Central memory CD8-positive, alpha-beta T cell (primary cell): ENCODE data around the gene BANK1.

Experiments used
- ATAC-seq: fragments of 150-1000 bp; cut with Tn5 transposase; replicated peaks from 2 replicates; pipeline ENCODE4 v1.10.0; 2022; ENCODE audit warnings: mild to moderate bottlenecking, moderate FRiP score, moderate number of reproducible peaks; ENCODE audit not compliant: poor library complexity, severe bottlenecking; ENCODE audit errors: extremely low read depth
- DNase-seq, 2 donors: peaks; one replicate each; pipeline ENCODE4 v3.0.0; 2021; ENCODE audit warnings: low spot score in 2 of 2
- H3K27ac Mint-ChIP-seq: one replicate; pipeline ENCODE4 v1.8.0; 2022; ENCODE audit warnings: low read depth, mild to moderate bottlenecking, moderate library complexity, mixed read lengths
- H3K27me3 Mint-ChIP-seq: one replicate; pipeline ENCODE4 v1.8.0; 2022; ENCODE audit warnings: mixed read lengths
- H3K36me3 Mint-ChIP-seq: one replicate; pipeline ENCODE4 v1.8.0; 2022; ENCODE audit warnings: mild to moderate bottlenecking, moderate library complexity, mixed read lengths; ENCODE audit not compliant: insufficient read depth
- H3K4me1 Mint-ChIP-seq: one replicate; pipeline ENCODE4 v1.8.0; 2022; ENCODE audit warnings: mixed read lengths
- H3K4me3 Mint-ChIP-seq: one replicate; pipeline ENCODE4 v1.8.0; 2022; ENCODE audit warnings: mild to moderate bottlenecking, moderate library complexity, mixed read lengths
- H3K9me3 Mint-ChIP-seq: one replicate; pipeline ENCODE4 v1.8.0; 2022; ENCODE audit warnings: mixed read lengths

Gene BANK1

DNA sequence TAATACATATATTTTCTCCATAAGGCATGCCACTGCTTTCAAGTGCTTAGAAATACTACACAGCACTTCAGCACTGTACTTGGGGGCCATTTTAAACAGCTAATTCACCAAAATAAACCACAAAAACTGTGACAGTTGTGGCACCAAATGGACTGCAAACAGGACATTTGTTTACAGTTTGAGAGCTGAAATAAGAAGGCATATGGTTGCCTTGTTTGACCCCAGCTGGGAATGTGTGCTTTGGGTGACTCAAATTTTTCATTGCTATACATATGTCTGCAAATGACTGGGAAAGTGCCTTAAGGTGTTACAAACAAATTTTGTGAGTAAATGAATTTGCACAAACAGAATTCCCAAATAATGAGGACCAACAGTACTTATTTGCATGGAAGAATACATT is 124.2 kb downstream of the BANK1 start:
- Mint-ChIP-seq H3K4me3 (no peak overlapping the region), H3K9me3 (peaks cover 6% of the 10 kb centered on the region), H3K27ac (no peak overlapping the region), H3K4me1 (no peaks in the 10 kb centered on the region), H3K27me3 (no peaks in the 10 kb centered on the region), H3K36me3 (no peaks in the 10 kb centered on the region)
- DNase-seq: no peak
- no peak for ATAC-seq

DNA sequence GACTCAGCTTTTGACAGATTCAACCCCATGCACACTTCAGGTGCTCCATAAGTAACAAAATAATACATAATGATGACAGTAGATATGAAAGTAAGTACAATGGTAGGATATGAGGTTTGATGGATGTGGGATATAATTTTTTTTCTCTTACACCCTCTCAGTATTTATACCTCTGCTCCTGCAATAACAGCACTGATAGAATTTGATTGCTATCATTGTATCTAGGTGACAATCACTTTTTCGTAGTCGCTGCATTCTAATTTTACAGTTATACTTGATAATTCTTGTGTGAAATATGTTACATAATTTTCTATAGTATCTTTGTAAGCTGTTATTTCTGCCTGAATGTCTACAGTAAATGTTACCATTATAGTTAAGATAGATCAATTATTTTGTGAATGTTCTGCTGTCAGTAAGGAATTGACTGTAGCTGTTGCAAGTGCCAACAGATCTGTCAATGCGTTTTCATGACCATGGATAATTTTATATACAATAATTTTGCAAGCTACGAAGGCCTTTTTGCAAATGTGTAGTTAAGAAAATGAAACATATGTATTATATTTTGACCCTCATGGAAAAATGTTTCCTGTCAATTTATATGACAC is 128.9 kb downstream of the BANK1 start:
- Mint-ChIP-seq H3K9me3 (no peaks in the 10 kb centered on the region), H3K36me3 (peaks cover 2% of the 10 kb centered on the region), H3K27ac (no peak overlapping the region), H3K4me3 (no peak overlapping the region), H3K27me3 (no peaks in the 10 kb centered on the region), H3K4me1 (no peaks in the 10 kb centered on the region)
- no peak for ATAC-seq
- DNase-seq: no peak

DNA sequence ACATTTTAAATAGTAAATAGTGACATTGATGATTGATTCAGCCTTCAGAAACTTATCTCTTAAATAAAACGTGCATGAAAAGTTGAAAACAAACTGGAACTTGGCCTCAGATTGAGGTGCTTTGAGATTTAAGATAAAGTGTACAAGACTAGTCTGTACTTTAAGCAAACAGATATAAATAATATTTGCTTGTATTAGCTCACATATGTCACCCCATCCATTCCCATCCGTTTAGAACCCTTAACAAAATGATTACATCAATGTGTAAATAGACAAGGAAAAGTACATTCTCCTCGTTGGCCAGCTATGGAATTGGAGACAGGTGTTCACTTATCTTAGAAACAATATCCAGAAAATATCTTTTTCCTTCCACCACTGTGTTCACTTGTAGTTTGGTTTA is 130.8 kb downstream of the BANK1 start:
- peaks cover 2% of the 10 kb centered on the region for H3K36me3 Mint-ChIP-seq

DNA sequence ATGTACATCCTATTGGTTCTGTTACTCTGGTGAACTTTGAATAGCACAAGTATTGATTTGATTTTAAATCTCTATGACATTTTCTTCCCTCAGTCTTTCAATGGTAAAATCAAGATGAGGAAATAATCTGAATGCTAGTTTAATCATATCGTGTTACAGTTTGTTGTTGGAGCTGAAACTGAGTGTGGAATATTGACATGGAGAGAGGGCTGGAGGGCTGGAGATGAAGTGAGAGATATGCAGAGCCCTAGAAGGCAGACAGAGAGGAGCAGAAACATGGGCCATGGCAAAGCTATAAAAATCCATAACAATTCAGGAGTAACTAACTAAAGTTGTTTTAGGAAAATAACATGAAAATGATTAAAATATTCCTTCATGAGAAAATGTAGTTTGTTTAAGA is 141.1 kb downstream of the BANK1 start:
- Mint-ChIP-seq H3K36me3 (no peaks in the 10 kb centered on the region), H3K4me1 (no peaks in the 10 kb centered on the region), H3K27me3 (peaks cover 8% of the 10 kb centered on the region), H3K9me3 (no peaks in the 10 kb centered on the region), H3K4me3 (no peak overlapping the region), H3K27ac (no peak overlapping the region)
- ATAC-seq (no peak), DNase-seq (no peak)

More for the DNA sequence above, 130.8 kb downstream of the BANK1 start:
- ATAC-seq (no peak), DNase-seq (no peak)
- no peaks in the 10 kb centered on the region for H3K9me3 Mint-ChIP-seq
- H3K4me1 Mint-ChIP-seq: no peaks in the 10 kb centered on the region
- no peaks in the 10 kb centered on the region for H3K27me3 Mint-ChIP-seq
- H3K4me3 Mint-ChIP-seq: no peak overlapping the region
- no peak overlapping the region for H3K27ac Mint-ChIP-seq

DNA sequence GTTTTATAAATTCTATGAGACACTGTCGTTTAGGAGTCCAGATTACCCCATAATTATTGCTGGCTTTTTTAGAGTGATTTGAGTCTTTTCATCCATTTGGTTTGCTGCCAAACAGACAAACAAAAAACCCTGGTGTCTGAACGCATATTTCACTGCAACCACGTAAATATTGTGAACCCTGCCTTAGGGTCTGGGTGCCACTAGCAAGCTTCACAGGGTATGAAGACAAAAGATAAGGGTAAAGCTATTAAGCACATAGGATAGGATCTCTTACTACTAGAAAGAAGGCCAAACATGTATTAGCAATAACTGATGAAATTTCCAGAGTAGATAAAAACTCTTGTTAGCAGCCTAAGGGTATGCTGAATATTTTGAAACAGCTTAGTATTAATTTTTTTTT is 143.3 kb downstream of the BANK1 start:
- no peaks in the 10 kb centered on the region for H3K4me1 Mint-ChIP-seq
- H3K36me3 Mint-ChIP-seq: no peaks in the 10 kb centered on the region
- DNase-seq (no peak), ATAC-seq (no peak)
- no peaks in the 10 kb centered on the region for H3K27me3 Mint-ChIP-seq
- H3K9me3 Mint-ChIP-seq: no peaks in the 10 kb centered on the region
- no peak overlapping the region for H3K4me3 Mint-ChIP-seq
- no peak overlapping the region for H3K27ac Mint-ChIP-seq

DNA sequence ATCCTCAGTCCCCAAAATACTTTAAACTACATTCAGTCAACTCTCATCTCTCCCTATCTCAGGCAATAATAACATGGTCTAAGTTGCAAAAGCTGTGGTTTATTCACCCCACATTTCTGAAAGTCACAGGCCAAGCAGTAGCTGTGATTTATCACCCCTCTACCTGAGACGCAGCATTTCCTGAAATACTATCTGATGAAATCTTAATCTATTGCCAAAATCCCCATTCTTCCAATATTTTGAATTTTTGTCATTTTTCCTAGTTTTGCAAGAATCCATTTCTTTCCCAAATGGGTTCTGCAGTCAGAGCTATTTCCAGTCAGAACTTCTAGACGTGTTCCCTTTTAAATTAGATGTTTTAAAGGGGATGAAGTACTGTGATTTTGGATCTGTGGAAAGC is 148.3 kb downstream of the BANK1 start:
- Mint-ChIP-seq H3K27me3 (no peaks in the 10 kb centered on the region), H3K9me3 (peaks cover 8% of the 10 kb centered on the region), H3K4me1 (no peaks in the 10 kb centered on the region), H3K27ac (no peak overlapping the region), H3K36me3 (peaks cover 6% of the 10 kb centered on the region), H3K4me3 (no peak overlapping the region)
- ATAC-seq (no peak), DNase-seq (no peak)

DNA sequence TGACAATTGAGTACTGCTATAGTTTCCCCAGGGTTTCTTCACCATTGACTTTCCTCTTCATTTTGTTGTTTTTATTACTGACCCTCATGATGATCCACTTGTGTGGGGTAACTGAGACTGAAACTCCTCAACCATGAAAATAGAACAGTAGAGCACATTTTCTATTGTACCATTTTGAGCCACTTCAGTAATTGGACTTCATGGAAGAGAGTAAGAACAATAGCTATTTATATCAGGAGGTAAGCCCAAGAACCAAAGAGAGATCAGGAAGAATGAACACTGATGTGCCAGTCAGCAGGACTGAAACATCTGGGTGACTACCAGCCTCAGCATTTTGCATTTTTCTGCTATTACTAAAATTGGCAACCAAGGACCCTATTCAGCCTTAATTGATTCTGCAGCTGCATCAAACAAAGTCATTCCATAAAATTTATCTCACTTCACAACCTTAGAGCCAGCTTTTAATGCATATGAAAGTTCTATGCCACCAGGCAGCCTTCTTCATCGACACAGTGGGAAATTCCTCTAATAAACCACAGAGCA is 151.4 kb downstream of the BANK1 start:
- no peak for ATAC-seq
- Mint-ChIP-seq H3K9me3 (peaks cover 8% of the 10 kb centered on the region), H3K27me3 (no peaks in the 10 kb centered on the region), H3K4me3 (no peak overlapping the region), H3K36me3 (peaks cover 6% of the 10 kb centered on the region), H3K27ac (no peak overlapping the region), H3K4me1 (no peaks in the 10 kb centered on the region)
- no peak for DNase-seq

DNA sequence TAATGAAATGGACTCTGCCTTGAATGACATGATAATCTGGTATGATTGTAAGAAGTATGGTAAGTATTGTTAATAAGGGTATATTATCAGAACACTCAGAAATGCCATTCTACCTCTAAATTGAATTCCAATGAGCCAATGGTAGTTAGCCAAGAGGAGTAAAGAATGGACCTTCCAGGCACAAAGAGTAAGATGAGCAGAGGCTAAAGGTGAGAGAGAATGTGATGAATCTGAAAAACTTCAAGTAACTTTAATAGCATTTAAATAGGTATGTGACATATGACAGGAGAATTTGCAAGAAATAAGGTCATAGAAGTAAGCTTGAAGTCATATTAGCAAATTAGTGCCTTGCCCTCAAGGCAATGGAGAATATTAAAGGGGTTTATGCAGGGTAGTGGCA is 152.4 kb downstream of the BANK1 start:
- ATAC-seq (no peak), DNase-seq (no peak)
- Mint-ChIP-seq H3K27me3 (no peaks in the 10 kb centered on the region), H3K36me3 (peaks cover 6% of the 10 kb centered on the region), H3K4me3 (no peak overlapping the region), H3K9me3 (peaks cover 8% of the 10 kb centered on the region), H3K4me1 (no peaks in the 10 kb centered on the region), H3K27ac (no peak overlapping the region)

DNA sequence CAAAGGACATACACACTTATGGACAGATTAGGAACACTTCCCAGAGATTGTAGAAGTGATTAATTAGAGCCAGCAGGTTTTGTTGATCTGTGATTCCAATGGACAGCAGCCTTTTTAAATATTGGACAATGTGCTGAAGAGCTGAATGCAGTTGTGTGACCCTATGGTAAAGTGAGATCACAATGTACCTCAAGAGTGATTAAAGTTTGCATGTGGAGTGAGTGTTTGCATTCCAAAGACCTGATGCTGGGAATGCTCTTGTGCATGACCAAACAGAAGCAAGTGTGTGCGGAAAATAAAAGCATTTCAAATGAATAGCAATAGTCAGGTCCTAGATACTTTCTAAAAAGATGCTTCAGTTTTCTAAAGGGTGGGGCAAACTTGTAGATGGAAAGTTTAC is 154.1 kb downstream of the BANK1 start:
- DNase-seq: no peak
- peaks cover 6% of the 10 kb centered on the region for H3K36me3 Mint-ChIP-seq
- peaks cover 8% of the 10 kb centered on the region for H3K9me3 Mint-ChIP-seq
- no peak overlapping the region for H3K27ac Mint-ChIP-seq
- no peak for ATAC-seq
- H3K4me1 Mint-ChIP-seq: no peaks in the 10 kb centered on the region
- H3K27me3 Mint-ChIP-seq: no peaks in the 10 kb centered on the region
- no peak overlapping the region for H3K4me3 Mint-ChIP-seq

DNA sequence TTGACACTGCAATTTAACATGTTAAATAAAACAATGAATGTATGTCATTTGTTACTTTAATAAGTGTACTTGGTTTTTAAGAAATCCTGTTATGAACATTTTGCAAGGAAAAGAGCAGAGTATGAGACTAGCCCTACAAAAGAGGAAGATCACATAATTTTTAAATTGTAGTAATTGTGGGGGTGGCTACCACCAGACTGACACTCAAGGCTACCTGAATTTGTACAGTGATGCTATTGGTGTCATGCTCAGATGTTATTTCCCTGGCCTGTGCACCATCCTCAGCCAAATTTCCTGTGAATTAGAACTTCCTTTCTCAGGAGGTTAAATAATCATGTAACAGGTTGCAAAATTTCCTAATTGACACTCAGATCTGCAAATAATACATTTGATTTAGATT is 157.5 kb downstream of the BANK1 start:
- H3K4me3 Mint-ChIP-seq: no peak overlapping the region
- H3K27ac Mint-ChIP-seq: no peak overlapping the region
- no peaks in the 10 kb centered on the region for H3K4me1 Mint-ChIP-seq
- H3K36me3 Mint-ChIP-seq: peaks cover 3% of the 10 kb centered on the region
- DNase-seq (no peak), ATAC-seq (no peak)
- H3K27me3 Mint-ChIP-seq: no peaks in the 10 kb centered on the region
- H3K9me3 Mint-ChIP-seq: peaks cover 3% of the 10 kb centered on the region

DNA sequence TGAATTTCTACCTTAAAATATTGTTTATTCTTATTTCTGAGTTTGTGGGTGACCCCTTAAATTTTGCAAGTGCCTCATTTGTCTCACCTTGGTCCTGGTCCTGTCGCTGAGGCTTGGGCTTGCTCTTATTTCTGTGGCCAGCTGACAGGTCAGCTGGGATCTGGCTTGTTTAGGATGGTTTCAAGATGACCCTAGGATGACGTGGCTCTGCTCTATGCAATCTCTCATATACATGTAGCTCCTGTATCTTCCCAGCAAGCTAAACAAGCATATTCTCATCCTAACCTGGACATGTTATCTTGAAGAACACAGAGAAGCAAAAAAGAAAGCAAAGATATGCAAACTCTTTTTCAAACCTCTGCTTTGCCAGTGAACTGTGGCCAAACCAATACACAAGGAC is 158.4 kb downstream of the BANK1 start:
- Mint-ChIP-seq H3K4me3 (no peak overlapping the region), H3K9me3 (no peaks in the 10 kb centered on the region), H3K4me1 (no peaks in the 10 kb centered on the region), H3K36me3 (no peaks in the 10 kb centered on the region), H3K27ac (no peak overlapping the region), H3K27me3 (no peaks in the 10 kb centered on the region)
- no peak for DNase-seq
- ATAC-seq: no peak

DNA sequence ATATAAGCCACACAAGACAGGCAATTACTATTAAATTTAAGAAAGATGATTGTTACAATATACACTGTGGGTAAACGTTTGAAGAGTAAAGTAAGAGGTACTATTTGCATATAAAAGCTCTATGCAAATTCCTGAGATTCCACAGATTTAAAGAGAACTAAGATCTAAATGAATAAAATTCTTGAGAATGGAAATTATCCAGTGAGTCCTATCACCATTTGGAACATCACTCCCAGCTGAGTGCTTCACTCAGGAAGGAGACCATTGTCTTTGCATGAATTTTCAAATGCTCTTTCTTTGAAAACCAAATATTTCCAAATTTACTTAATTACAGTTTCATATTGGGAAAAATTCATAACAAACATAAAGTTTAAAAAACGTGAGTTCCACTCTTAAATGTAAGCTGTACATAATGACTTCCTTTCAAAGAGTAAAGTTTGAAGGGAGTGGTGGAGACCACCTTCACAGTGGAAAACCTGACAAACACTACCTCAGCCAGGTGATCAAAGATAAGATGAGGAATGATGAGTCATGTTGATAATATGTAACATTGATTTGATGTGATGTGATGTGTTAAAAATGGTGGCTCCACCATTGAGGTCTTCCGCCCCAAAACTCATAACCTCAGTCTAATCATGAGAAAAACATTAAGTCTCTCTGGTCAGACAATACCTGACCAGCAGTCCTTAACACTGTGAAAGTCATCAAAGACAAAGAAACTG is 159.9 kb downstream of the BANK1 start:
- ATAC-seq: no peak
- Mint-ChIP-seq H3K4me3 (no peak overlapping the region), H3K36me3 (no peaks in the 10 kb centered on the region), H3K27me3 (no peaks in the 10 kb centered on the region), H3K27ac (no peak overlapping the region), H3K9me3 (no peaks in the 10 kb centered on the region), H3K4me1 (no peaks in the 10 kb centered on the region)
- no peak for DNase-seq

DNA sequence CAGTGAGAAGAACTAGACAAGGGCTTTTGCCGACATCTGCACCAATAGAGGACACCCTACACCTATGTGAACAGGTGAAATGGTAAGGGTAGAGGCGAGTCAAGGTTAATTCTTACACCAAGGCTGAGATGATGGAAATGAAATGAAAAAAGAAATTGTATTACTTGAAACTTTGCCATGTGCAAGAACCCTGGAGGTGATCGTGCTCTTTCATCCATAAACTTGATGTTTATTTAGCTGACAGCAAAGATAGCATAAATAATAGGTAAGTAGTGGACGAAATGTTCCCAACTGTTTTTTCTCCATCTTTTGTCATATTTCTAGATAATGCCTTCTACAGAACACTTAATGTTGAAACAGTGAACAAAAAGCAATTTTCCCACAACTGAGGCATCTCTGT is 162.5 kb downstream of the BANK1 start:
- H3K9me3 Mint-ChIP-seq: no peaks in the 10 kb centered on the region
- no peaks in the 10 kb centered on the region for H3K27me3 Mint-ChIP-seq
- H3K4me1 Mint-ChIP-seq: no peaks in the 10 kb centered on the region
- peaks cover 2% of the 10 kb centered on the region for H3K36me3 Mint-ChIP-seq
- no peak overlapping the region for H3K4me3 Mint-ChIP-seq
- DNase-seq (no peak), ATAC-seq (no peak)
- no peak overlapping the region for H3K27ac Mint-ChIP-seq
